ENCODE data around the gene MASP2.

Gene MASP2

DNA sequence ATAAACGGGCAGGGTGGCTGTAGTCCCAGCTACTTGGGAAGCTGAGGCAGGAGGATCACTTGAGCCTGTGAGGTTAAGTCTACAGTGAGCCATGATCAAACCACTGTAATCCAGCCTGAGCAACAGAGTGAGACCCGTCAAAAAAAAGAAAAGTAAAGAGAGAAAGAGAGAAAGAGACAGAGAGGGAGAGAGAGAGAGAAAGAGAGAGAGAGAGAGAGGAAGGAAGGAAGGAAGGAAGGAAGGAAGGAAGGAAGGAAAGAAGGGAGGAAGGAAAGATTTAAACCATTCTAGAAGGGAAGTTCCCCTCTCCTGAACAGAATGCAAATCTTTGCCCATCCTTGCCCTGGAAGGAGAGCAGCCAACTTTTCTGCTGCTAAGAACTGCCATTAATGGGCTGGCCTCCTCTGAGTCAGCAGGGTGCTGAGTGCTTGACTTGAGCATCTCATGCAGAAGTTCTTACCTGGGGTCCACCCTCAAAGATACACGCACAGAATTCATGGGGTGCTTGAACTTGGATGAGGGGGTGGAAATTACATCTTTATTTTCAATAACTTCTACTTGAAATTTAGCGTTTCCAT, 59.1 kb downstream of the MASP2 start:
- DNase-seq, result no peak

GRCh38 chr1:10986525-10986890, 60.5 kb downstream of the MASP2 start:
- DNase-seq, result no peak

GRCh38 chr1:10980841-10981727, 66.0 kb downstream of the MASP2 start:
- DNase-seq, result no peak

- DNase-seq, result no peak
Measured at GRCh38 chr1:10980094-10980577, 66.9 kb downstream of the MASP2 start.

DNA sequence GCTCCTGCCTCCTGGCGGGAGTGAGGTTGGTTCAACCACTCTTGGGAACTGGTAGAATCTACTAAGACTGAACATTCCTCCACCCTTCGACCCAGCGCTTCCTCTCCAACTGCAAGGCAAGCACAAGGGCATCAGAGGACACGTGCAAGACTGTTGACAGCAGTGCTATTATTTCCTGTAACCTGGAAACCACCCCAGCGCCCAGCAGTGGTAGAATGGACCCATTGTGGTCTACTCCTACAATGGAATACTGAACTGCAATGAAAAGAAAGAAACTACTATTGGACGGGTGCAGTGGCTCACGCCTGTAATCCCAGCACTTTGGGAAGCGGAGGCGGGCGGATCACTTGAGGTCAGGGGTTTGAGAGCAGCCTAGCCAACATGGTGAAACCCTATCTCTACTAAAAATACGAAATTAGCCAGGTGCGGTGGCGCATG, 67.5 kb downstream of the MASP2 start:
- no peak for DNase-seq

DNA sequence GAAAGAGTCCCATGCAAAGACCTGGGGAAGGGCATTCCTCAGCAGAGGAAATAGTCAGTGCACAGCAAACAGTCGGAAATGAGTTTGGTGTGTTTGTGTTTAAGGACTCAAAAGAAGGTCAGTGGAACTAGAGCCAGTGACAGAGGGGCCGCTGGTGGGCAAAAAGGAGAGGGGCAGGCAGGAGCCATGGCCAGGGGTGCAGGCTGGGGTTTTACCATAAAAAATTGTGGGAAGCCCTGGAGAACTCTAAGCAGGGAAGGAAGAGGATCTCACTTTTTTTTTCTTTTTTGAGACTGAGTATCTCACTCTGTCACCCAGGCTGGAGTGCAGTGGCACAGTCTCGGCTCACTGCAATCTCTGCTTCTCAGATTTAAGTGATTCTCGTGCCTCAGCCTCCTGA, 68.3 kb downstream of the MASP2 start:
- no peak for DNase-seq

All from stimulated activated CD4-positive, alpha-beta T cell treated with anti-CD3 and anti-CD28 coated beads, Interleukin-2, amount 100 ng/mL, for 48 hours (primary cell).